HAP-1 (cell line): ENCODE data around the gene SLC24A3.

Experiments
- DNase-seq, 2 experiments: peaks; one replicate each; pipeline ENCODE4 v3.0.0-alpha.2; 2016 to 2020; ENCODE audit warnings: low spot score in 2 of 2
- H3K27me3 ChIP-seq: fragments of 250-450 bp; sonication (Bioruptor Pico); 2 replicates; pipeline ENCODE4 v1.5.1; 2020; ENCODE audit warnings: low read depth, mild to moderate bottlenecking, moderate library complexity
- H3K36me3 ChIP-seq: fragments of 250-450 bp; sonication (Bioruptor Pico); replicated peaks from 2 replicates; pipeline ENCODE4 v1.5.1; 2020; ENCODE audit warnings: mild to moderate bottlenecking
- H3K4me1 ChIP-seq: fragments of 250-450 bp; sonication (Bioruptor Pico); 2 replicates; pipeline ENCODE4 v1.5.1; 2020; ENCODE audit warnings: mild to moderate bottlenecking
- H3K4me3 ChIP-seq: fragments of 250-450 bp; sonication (Bioruptor Pico); 2 replicates; pipeline ENCODE4 v1.5.1; 2020; ENCODE audit warnings: mild to moderate bottlenecking, moderate library complexity
- H3K9me3 ChIP-seq: fragments of 250-450 bp; sonication (Bioruptor Pico); 2 replicates; pipeline ENCODE4 v1.5.1; 2020; ENCODE audit warnings: mild to moderate bottlenecking, moderate library complexity
- in situ Hi-C: fragments of 300-500 bp; cut with MboI; formaldehyde crosslinking; loops from 3 replicates; pipeline ENCODE4 v1.14.3; 2020; ENCODE audit warnings: low sequenced_read_pairs, inconsistent platforms, mixed read lengths

The SLC24A3 gene

GRCh38 chr20:19252451-19253120 lies 40.1 kb downstream of the SLC24A3 start:
- Histone ChIP-seq H3K36me3 (no peaks in the 10 kb centered on the region), H3K27me3 (no peaks in the 10 kb centered on the region), H3K4me1 (no peaks in the 10 kb centered on the region), H3K9me3 (no peaks in the 10 kb centered on the region), H3K4me3 (no peak overlapping the region)
- no peak for DNase-seq
- in situ Hi-C loops, result no loop called here

GRCh38 chr20:19253316-19253715 lies 40.9 kb downstream of the SLC24A3 start:
- H3K36me3 ChIP-seq, result no peaks in the 10 kb centered on the region
- H3K27me3 ChIP-seq, result no peaks in the 10 kb centered on the region
- H3K4me3 ChIP-seq, result no peak overlapping the region
- DNase-seq, result no peak
- H3K9me3 ChIP-seq, result no peaks in the 10 kb centered on the region
- no peaks in the 10 kb centered on the region for H3K4me1 ChIP-seq
- in situ Hi-C loops, result no loop called here

GRCh38 chr20:19253916-19254820 lies 41.7 kb downstream of the SLC24A3 start:
- Histone ChIP-seq H3K4me3 (no peak overlapping the region), H3K4me1 (no peaks in the 10 kb centered on the region), H3K9me3 (no peaks in the 10 kb centered on the region), H3K36me3 (no peaks in the 10 kb centered on the region), H3K27me3 (no peaks in the 10 kb centered on the region)
- no peak for DNase-seq
- in situ Hi-C loops, result no loop called here

GRCh38 chr20:19254956-19255355 lies 42.5 kb downstream of the SLC24A3 start:
- H3K9me3 ChIP-seq, result no peaks in the 10 kb centered on the region
- DNase-seq, result no peak
- no peak overlapping the region for H3K4me3 ChIP-seq
- no peaks in the 10 kb centered on the region for H3K4me1 ChIP-seq
- in situ Hi-C loops, result no loop called here
- no peaks in the 10 kb centered on the region for H3K36me3 ChIP-seq
- no peaks in the 10 kb centered on the region for H3K27me3 ChIP-seq

- in situ Hi-C loops, result no loop called here
- Histone ChIP-seq H3K4me3 (no peak overlapping the region), H3K36me3 (no peaks in the 10 kb centered on the region), H3K27me3 (no peaks in the 10 kb centered on the region), H3K4me1 (no peaks in the 10 kb centered on the region), H3K9me3 (no peaks in the 10 kb centered on the region)
- DNase-seq, result no peak
Observed at GRCh38 chr20:19256085-19256484, 43.6 kb downstream of the SLC24A3 start.

GRCh38 chr20:19256906-19257595 lies 44.6 kb downstream of the SLC24A3 start:
- H3K4me1 ChIP-seq, result no peaks in the 10 kb centered on the region
- H3K36me3 ChIP-seq, result no peaks in the 10 kb centered on the region
- no peak overlapping the region for H3K4me3 ChIP-seq
- no peaks in the 10 kb centered on the region for H3K9me3 ChIP-seq
- in situ Hi-C loops, result no loop called here
- no peak for DNase-seq
- H3K27me3 ChIP-seq, result no peaks in the 10 kb centered on the region

- in situ Hi-C loops, result no loop called here
- Histone ChIP-seq H3K9me3 (no peaks in the 10 kb centered on the region), H3K27me3 (no peaks in the 10 kb centered on the region), H3K4me1 (no peaks in the 10 kb centered on the region), H3K4me3 (no peak overlapping the region), H3K36me3 (no peaks in the 10 kb centered on the region)
- DNase-seq, result no peak
Observed at GRCh38 chr20:19257865-19258264, 45.4 kb downstream of the SLC24A3 start.

- H3K4me3 ChIP-seq, result no peak overlapping the region
- H3K36me3 ChIP-seq, result no peaks in the 10 kb centered on the region
- no peaks in the 10 kb centered on the region for H3K9me3 ChIP-seq
- no peaks in the 10 kb centered on the region for H3K4me1 ChIP-seq
- H3K27me3 ChIP-seq, result no peaks in the 10 kb centered on the region
- in situ Hi-C loops, result no loop called here
- no peak for DNase-seq
Observed at GRCh38 chr20:19259141-19259591, 46.7 kb downstream of the SLC24A3 start.

GRCh38 chr20:19260412-19261090 lies 48.1 kb downstream of the SLC24A3 start:
- no peak for DNase-seq
- Histone ChIP-seq H3K4me3 (no peak overlapping the region), H3K9me3 (no peaks in the 10 kb centered on the region), H3K27me3 (no peaks in the 10 kb centered on the region), H3K36me3 (no peaks in the 10 kb centered on the region), H3K4me1 (no peaks in the 10 kb centered on the region)
- in situ Hi-C loops, result no loop called here

- Histone ChIP-seq H3K27me3 (no peaks in the 10 kb centered on the region), H3K36me3 (no peaks in the 10 kb centered on the region), H3K4me3 (no peak overlapping the region), H3K9me3 (no peaks in the 10 kb centered on the region), H3K4me1 (no peaks in the 10 kb centered on the region)
- in situ Hi-C loops, result no loop called here
- no peak for DNase-seq
Observed at GRCh38 chr20:19264191-19264590, 51.7 kb downstream of the SLC24A3 start.

- no peak overlapping the region for H3K4me3 ChIP-seq
- no peaks in the 10 kb centered on the region for H3K27me3 ChIP-seq
- no peaks in the 10 kb centered on the region for H3K4me1 ChIP-seq
- no peaks in the 10 kb centered on the region for H3K9me3 ChIP-seq
- in situ Hi-C loops, result no loop called here
- no peak for DNase-seq
- H3K36me3 ChIP-seq, result no peaks in the 10 kb centered on the region
Observed at GRCh38 chr20:19265646-19266374, 53.4 kb downstream of the SLC24A3 start.

- no peak overlapping the region for H3K4me3 ChIP-seq
- H3K4me1 ChIP-seq, result no peaks in the 10 kb centered on the region
- no peaks in the 10 kb centered on the region for H3K36me3 ChIP-seq
- H3K27me3 ChIP-seq, result no peaks in the 10 kb centered on the region
- DNase-seq, result no peak
- in situ Hi-C loops, result no loop called here
- no peaks in the 10 kb centered on the region for H3K9me3 ChIP-seq
Observed at GRCh38 chr20:19268426-19268825, 56.0 kb downstream of the SLC24A3 start.

GRCh38 chr20:19269737-19270340 lies 57.4 kb downstream of the SLC24A3 start:
- Histone ChIP-seq H3K4me3 (no peak overlapping the region), H3K36me3 (no peaks in the 10 kb centered on the region), H3K4me1 (no peaks in the 10 kb centered on the region), H3K27me3 (no peaks in the 10 kb centered on the region), H3K9me3 (no peaks in the 10 kb centered on the region)
- no peak for DNase-seq
- in situ Hi-C loops, result no loop called here
